Adrenal gland (tissue), 12 donors: ENCODE measurements around the gene FSIP2. TPM values are rescaled to one million over a fixed set of nuclear protein-coding genes. Genes with fewer than 3 reads are reported as not detected.

ENCODE experiments used
- DNase-seq, 7 donors: peaks; one replicate each; pipeline ENCODE4 v3.0.0-alpha.2; 2019 to 2020
- H3K27ac ChIP-seq, 5 donors: fragments of 200-600 bp; sonication (generic) in 4 of 5; 1 replicate in 3 of 5; 2 replicates in 2 of 5; pipeline versions ENCODE4 v1.5.1 to v1.8.0; 2016 to 2020; ENCODE audit warnings: mild to moderate bottlenecking in 1 of 5
- H3K27me3 ChIP-seq: fragments of 200-600 bp; 2 replicates; pipeline ENCODE4 v1.8.0; 2021
- H3K36me3 ChIP-seq, 2 donors: fragments of 200-600 bp; replicated peaks in 1 of 2; 1 replicate in 1 of 2; 2 replicates in 1 of 2; pipeline versions ENCODE4 v1.5.1 to v1.8.0; 2018 to 2022
- H3K4me1 ChIP-seq, 2 donors: fragments of 200-600 bp; replicated peaks in 1 of 2; 1 replicate in 1 of 2; 2 replicates in 1 of 2; pipeline versions ENCODE4 v1.5.1 to v1.8.0; 2018 to 2021
- H3K4me3 ChIP-seq, 4 donors: fragments of 200-600 bp; sonication (generic) in 3 of 4; one replicate each; pipeline ENCODE4 v1.5.1; 2016 to 2018
- H3K9me3 ChIP-seq, 3 donors: fragments of 200-600 bp; sonication (generic) in 1 of 3; replicated peaks in 1 of 3; 1 replicate in 2 of 3; 2 replicates in 1 of 3; pipeline versions ENCODE4 v1.5.1 to v1.8.0; 2016 to 2021
- POLR2A ChIP-seq, 2 donors: fragments of 450-650 bp; IDR thresholded peaks; one replicate each; pipeline ENCODE4 v1.6.1; 2017; ENCODE audit warnings: antibody characterized with exemption in 2 of 2, mild to moderate bottlenecking in 2 of 2, moderate library complexity in 1 of 2
- WGBS, 4 donors: extraction: QIAGEN DNeasy Blood & Tissue Kit in 2 of 4; methylation state at CpG; one replicate each; pipeline versions ENCODE4 v1.1.5 to v1.1.7; 2013 to 2017; 5-methylcytosine and 5-hydroxymethylcytosine counted together
- intact Hi-C, 2 donors: fragments of 100-400 bp; cut with DNase I; formaldehyde crosslinking; loops; one replicate each; pipeline versions ENCODE4 v1.14.1 to v1.15.0; 2022 to 2023
- polyA plus RNA-seq, 3 donors: library from polyadenylated mRNA; stranded (reverse); fragments of 200-250 nt in 2 of 3; fragments of 350-450 nt in 1 of 3; fragmentation: Illumina TruSeq in 1 of 3; extraction: RNeasy Lipid Tissue Mini Kit (QIAGEN cat#74804) in 1 of 3; gene quantifications; one replicate each; pipeline ENCODE4 v1.2.3, GENCODE V29; 2013 to 2014
- total RNA-seq, 9 donors: library from RNA; depleted of rRNA in 4 of 9; stranded (reverse); fragments of >200 nt in 4 of 9; fragments of 120-200 nt in 1 of 9; fragmentation: NEBNext Ultra II Directional in 1 of 9; extraction: Animal tissue kit (Norgen Biotek cat#: 25700) in 1 of 9; gene quantifications; one replicate each; pipeline versions ENCODE4 v1.1.0 to v1.2.4, GENCODE V29; 2013 to 2023
- TF ChIP-seq, protein P1 (sequence below), 6 experiments: fragments of 450-650 bp in 4 of 6; fragments of 200-600 bp in 2 of 6; sonication (generic) in 1 of 6; IDR thresholded peaks; 1 replicate in 5 of 6; 2 replicates in 1 of 6; pipeline versions ENCODE4 v1.5.1 to v1.8.0; 2016 to 2021; ENCODE audit warnings: antibody characterized with exemption in 6 of 6, mild to moderate bottlenecking in 2 of 6, moderate library complexity in 1 of 6
- donor health status: healthy with polysubstance abuse.
- donor health status: Bipolar disorder and iron deficiency.
- donor health status: DM: yes; HTN: yes; CAD: no.
- donor health status: DM: no; HTN: no; CAD: no.
- donor health status: DM: no; HTN: no; CAD: no.
- donor health status: DM: yes; HTN: yes; CAD: no.

FSIP2 gene
- total and polyA plus RNA-seq, 12 donors = 0.06 to 3.0 (median 0.73) TPM

DNA sequence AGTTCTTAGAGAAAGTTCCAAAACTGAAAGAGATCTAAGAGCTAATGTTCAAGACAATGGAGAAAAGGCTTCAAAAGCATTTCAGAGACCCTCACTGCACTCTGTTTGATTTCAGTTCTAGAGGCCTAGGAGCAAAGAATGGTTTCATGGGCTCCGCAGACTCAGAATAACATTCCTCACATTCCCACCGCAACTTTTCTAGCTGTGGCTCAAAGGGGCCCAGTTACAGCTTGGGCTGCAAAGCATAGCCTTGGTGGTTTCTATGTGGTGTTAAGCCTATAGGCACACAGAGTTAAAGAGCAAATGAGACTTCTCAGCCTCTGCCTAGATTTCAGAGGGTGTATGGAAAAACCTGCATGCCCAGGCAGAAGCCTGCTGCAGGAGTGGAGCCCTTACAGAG is 73.0 kb downstream of the FSIP2 start:
- 93 to 100% (median 97%) methylated on average over 2 of the region's 2 CpGs for WGBS, 4 donors
- Histone ChIP-seq H3K27ac (no peak overlapping the region), H3K9me3 (no peaks in the 10 kb centered on the region), H3K27me3 (no peaks in the 10 kb centered on the region), H3K4me1 (no peaks in the 10 kb centered on the region), H3K4me3 (no peak overlapping the region), H3K36me3 (no peaks in the 10 kb centered on the region)
- TF ChIP-seq, protein P1, sequence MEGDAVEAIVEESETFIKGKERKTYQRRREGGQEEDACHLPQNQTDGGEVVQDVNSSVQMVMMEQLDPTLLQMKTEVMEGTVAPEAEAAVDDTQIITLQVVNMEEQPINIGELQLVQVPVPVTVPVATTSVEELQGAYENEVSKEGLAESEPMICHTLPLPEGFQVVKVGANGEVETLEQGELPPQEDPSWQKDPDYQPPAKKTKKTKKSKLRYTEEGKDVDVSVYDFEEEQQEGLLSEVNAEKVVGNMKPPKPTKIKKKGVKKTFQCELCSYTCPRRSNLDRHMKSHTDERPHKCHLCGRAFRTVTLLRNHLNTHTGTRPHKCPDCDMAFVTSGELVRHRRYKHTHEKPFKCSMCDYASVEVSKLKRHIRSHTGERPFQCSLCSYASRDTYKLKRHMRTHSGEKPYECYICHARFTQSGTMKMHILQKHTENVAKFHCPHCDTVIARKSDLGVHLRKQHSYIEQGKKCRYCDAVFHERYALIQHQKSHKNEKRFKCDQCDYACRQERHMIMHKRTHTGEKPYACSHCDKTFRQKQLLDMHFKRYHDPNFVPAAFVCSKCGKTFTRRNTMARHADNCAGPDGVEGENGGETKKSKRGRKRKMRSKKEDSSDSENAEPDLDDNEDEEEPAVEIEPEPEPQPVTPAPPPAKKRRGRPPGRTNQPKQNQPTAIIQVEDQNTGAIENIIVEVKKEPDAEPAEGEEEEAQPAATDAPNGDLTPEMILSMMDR (IDR thresholded peaks at IDR 0.05) = no peak
- TF ChIP-seq POLR2A (IDR thresholded peaks at IDR 0.05) = no peak
- no peak for DNase-seq
- intact Hi-C loops = no loop called here

DNA sequence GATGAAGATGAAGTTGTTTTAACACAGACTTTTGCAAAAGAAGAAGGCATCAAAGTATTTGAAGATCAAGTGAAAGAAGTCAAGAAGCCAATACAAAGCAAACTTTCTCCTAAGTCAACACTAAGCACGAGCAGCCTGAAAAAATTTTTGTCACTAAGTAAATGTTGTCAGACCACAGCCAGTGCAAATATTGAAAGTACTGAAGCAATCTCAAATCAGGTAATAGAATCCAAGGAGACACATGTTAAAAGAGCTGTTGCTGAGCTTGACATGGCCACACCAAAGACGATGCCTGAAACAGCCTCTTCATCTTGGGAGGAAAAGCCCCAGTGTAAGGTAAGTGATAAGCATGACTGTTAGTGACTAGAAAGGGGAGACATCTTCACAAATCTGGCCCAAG is 75.1 kb downstream of the FSIP2 start:
- H3K4me1 ChIP-seq = no peaks in the 10 kb centered on the region
- H3K27ac ChIP-seq = no peak overlapping the region
- no peak for DNase-seq
- no peak overlapping the region for H3K4me3 ChIP-seq
- intact Hi-C loops = no loop called here
- H3K27me3 ChIP-seq = no peaks in the 10 kb centered on the region
- 74 to 91% (median 87%) methylated on average over 2 of the region's 2 CpGs for WGBS, 4 donors
- H3K36me3 ChIP-seq = no peaks in the 10 kb centered on the region
- no peak for TF ChIP-seq POLR2A (IDR thresholded peaks at IDR 0.05)
- TF ChIP-seq, protein P1 (IDR thresholded peaks at IDR 0.05) = no peak
- peaks cover 0 to 7% (median 0%) of the 10 kb centered on the region in 3 donors for H3K9me3 ChIP-seq

DNA sequence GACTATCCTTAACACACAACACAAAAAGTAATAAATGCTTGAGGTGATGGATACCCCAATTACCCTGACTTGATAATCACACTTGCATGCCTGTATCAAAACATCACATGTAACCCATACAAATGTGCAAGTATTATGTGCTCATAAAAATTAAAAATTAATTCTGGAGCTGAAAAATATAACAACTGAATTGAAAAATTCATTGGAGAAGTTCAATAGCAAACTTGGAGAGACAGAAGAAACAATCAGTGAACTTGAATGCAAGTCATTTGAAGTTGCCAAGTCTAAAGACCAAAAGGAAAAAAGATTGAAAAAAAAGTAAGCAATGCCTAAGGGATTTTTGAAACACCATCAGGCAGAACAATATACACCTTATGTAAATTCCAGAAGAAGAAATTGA is 79.4 kb downstream of the FSIP2 start:
- no peak for DNase-seq
- no peak for TF ChIP-seq POLR2A (IDR thresholded peaks at IDR 0.05)
- TF ChIP-seq, protein P1 (IDR thresholded peaks at IDR 0.05) = no peak
- Histone ChIP-seq H3K4me3 (no peak overlapping the region), H3K27me3 (no peaks in the 10 kb centered on the region), H3K4me1 (no peaks in the 10 kb centered on the region), H3K27ac (no peak overlapping the region), H3K36me3 (no peaks in the 10 kb centered on the region), H3K9me3 (peaks cover 0 to 7% (median 0%) of the 10 kb centered on the region in 3 donors)
- intact Hi-C loops = no loop called here

GRCh38 chr2:185821467-185821866 is 82.9 kb downstream of the FSIP2 start:
- intact Hi-C loops = no loop called here
- no peak for DNase-seq
- Histone ChIP-seq H3K4me3 (no peak overlapping the region), H3K9me3 (peaks cover 0 to 7% (median 0%) of the 10 kb centered on the region in 3 donors), H3K4me1 (no peaks in the 10 kb centered on the region), H3K27ac (no peak overlapping the region), H3K36me3 (no peaks in the 10 kb centered on the region), H3K27me3 (no peaks in the 10 kb centered on the region)
- 95 to 98% (median 96%) methylated on average over 3 of the region's 3 CpGs for WGBS, 4 donors
- TF ChIP-seq POLR2A (IDR thresholded peaks at IDR 0.05) = no peak
- TF ChIP-seq, protein P1 (IDR thresholded peaks at IDR 0.05) = no peak
